Activated T-cell treated with anti-CD3 and anti-CD28 coated beads, Interleukin-2, amount 50 U/mL, for 72 hours (primary cell): ENCODE results near the gene BARX2. TPM values are rescaled to one million over a fixed set of nuclear protein-coding genes. Genes with fewer than 3 reads are reported as not detected.

Source experiments
- ATAC-seq, 2 donors: fragments of 150-1000 bp; cut with Tn5 transposase; replicated peaks in 1 of 2; 2 replicates each; pipeline ENCODE4 v1.10.0; 2021; ENCODE audit warnings: moderate library complexity in 2 of 2, mild to moderate bottlenecking in 1 of 2
- DNase-seq, 2 donors: peaks; one replicate each; pipeline ENCODE4 v3.0.0; 2021 to 2022; ENCODE audit warnings: mixed read lengths in 1 of 2
- H3K27ac Mint-ChIP-seq: one replicate; pipeline ENCODE4 v1.8.0; 2022; ENCODE audit warnings: mild to moderate bottlenecking, moderate library complexity, mixed read lengths
- H3K27me3 Mint-ChIP-seq: one replicate; pipeline ENCODE4 v1.8.0; 2022; ENCODE audit warnings: low read depth, mixed read lengths
- H3K36me3 Mint-ChIP-seq, 2 donors: one replicate each; pipeline ENCODE4 v1.8.0; 2022; ENCODE audit warnings: mixed read lengths in 2 of 2, mild to moderate bottlenecking in 1 of 2; ENCODE audit not compliant: insufficient read depth in 2 of 2
- H3K4me1 Mint-ChIP-seq: one replicate; pipeline ENCODE4 v1.8.0; 2022; ENCODE audit warnings: low read depth, mixed read lengths
- H3K4me3 Mint-ChIP-seq, 2 donors: one replicate each; pipeline ENCODE4 v1.8.0; 2022; ENCODE audit warnings: mild to moderate bottlenecking in 2 of 2, mixed read lengths in 2 of 2, moderate library complexity in 2 of 2
- H3K9me3 Mint-ChIP-seq, 2 donors: one replicate each; pipeline ENCODE4 v1.8.0; 2022; ENCODE audit warnings: mixed read lengths in 2 of 2
- total RNA-seq, 2 donors: library from RNA; stranded (reverse); gene quantifications; one replicate each; pipeline ENCODE4 v1.2.3, GENCODE V29; 2022

Gene BARX2
- total RNA-seq, 2 donors from 2014 or later, result 4.1 to 5.8 TPM

DNA sequence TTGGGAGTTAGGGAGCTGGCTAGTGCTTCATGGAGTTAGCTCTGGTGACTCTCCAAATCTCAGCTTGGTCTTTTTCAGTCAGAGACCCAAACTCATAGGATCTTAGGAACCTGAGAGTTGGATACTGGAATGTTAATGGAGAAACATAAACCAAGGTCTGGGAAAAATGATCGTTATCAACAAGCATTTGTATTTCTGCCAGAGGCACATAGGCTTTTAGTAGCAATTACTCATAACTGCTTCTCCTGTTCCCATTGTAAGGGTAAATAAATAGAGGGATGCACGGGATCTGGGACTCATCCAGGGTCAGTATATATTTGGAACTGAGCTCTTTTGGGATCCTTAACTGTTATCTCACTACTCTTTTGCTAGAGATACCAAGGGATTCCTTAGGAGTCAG, 4.8 kb downstream of the BARX2 start:
- Mint-ChIP-seq H3K36me3 (peaks cover 0 to 2% of the 10 kb centered on the region in 2 donors), H3K27ac (no peak overlapping the region), H3K4me1 (no peaks in the 10 kb centered on the region), H3K4me3 (no peak overlapping the region), H3K9me3 (no peaks in the 10 kb centered on the region), H3K27me3 (peaks cover 69% of the 10 kb centered on the region)
- ATAC-seq (no peak), DNase-seq (no peak)

DNA sequence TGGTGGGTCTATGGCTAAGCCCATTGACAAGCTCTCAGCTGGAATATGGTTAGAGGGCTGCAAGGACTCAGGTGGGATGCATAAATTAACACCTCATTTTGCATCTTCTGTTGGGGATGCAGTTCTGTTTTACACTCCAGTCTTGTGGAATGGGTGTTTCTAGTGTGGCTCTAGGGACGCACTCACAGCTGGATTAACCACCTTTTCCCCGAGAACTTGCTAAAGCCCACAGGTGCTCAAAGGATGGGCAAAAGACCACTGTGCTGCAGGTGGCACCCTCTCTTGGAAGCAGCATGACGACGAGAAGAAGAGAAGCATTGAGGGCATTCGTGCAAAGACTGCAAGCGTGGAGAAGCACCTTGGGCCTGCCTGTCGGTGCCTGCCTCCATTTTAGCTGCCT, 6.9 kb downstream of the BARX2 start:
- ATAC-seq (no peak), DNase-seq (no peak)
- no peaks in the 10 kb centered on the region for H3K9me3 Mint-ChIP-seq
- no peaks in the 10 kb centered on the region for H3K36me3 Mint-ChIP-seq
- H3K27ac Mint-ChIP-seq, result no peak overlapping the region
- H3K4me1 Mint-ChIP-seq, result no peaks in the 10 kb centered on the region
- H3K27me3 Mint-ChIP-seq, result peaks cover 61% of the 10 kb centered on the region
- no peak overlapping the region for H3K4me3 Mint-ChIP-seq

DNA sequence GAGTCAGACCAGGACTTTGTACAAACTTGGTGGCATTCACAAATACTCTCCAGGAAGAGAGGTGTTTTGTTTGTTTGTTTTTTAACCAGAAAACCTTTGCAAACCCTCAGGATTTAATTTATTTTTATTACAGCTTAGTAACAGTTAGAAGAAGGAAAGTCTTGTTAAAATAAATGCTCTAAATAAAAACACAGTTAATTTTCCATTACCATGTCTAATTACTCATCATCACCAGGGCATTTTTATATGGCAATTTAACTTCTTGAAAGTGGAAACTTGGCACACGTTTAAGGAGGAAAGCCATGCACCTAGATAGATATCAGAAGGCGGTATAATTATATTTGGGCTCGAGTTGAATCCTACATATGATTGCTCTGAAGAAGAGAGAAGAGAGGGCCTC, 7.4 kb downstream of the BARX2 start:
- no peaks in the 10 kb centered on the region for H3K36me3 Mint-ChIP-seq

DNA sequence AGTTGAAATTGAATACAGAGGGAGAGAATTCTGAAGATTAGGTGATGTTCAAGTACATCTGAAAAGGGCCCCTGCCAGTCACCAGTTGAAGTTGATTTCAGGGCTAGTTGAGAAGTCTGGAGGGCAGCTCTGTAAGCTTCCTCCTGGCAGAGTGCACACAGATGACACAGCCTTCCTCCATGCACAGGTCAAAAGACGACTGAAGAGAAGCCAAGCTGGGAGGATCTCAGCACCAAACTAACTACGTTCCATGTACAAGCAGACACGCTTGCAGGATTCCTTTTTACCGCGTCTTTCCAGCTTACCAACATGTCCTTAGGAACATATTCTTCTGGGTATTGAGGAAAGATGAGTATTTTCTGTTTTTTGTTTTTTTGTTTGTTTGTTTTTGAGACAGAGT, 7.9 kb downstream of the BARX2 start:
- DNase-seq (no peak), ATAC-seq (no peak)
- no peaks in the 10 kb centered on the region for H3K9me3 Mint-ChIP-seq
- no peak overlapping the region for H3K27ac Mint-ChIP-seq
- peaks cover 65% of the 10 kb centered on the region for H3K27me3 Mint-ChIP-seq
- no peaks in the 10 kb centered on the region for H3K36me3 Mint-ChIP-seq
- no peaks in the 10 kb centered on the region for H3K4me1 Mint-ChIP-seq
- H3K4me3 Mint-ChIP-seq, result no peak overlapping the region

More for the DNA sequence above, 7.4 kb downstream of the BARX2 start:
- Mint-ChIP-seq H3K27ac (no peak overlapping the region), H3K4me1 (no peaks in the 10 kb centered on the region), H3K9me3 (no peaks in the 10 kb centered on the region), H3K27me3 (peaks cover 62% of the 10 kb centered on the region), H3K4me3 (no peak overlapping the region)
- DNase-seq, result no peak
- ATAC-seq, result no peak

DNA sequence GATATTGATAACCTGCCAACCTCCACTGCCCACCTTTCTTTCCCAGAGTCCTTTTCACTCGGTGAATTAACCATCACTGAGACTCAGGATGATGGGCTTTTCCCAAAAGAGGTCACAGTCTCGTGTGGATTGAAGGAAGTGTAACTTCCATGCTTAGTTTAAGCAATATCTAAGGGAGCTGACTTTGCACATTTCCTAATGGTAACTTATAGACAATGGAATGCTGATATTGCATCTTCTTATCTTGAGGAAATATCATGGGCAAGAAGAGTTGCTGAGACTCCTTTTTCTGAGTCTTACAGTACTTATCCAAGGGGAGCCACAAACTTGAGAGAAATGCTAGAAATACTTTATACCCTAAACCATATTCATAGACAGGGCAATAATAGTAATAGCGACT, 8.8 kb downstream of the BARX2 start:
- Mint-ChIP-seq H3K4me3 (no peak overlapping the region), H3K27ac (no peak overlapping the region)
- ATAC-seq, result no peak

DNA sequence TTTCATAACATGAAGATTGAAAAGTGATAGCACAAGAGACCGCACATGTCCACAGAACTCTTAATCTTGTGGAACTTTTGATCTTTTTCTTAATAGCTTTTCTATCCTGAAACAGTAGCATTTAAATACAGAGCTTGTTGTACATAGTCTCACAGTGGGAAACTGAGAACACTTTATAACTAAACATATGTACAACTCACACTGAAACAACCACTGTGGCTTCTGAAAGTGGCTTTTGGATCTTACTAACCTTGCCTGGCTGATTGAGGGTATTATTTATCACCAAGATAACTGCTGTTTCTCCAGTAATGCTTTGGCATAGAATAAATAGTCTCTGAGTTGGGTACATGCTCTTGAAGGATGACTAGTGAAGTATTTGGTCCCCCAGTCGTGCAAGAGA, 10.2 kb downstream of the BARX2 start:
- ATAC-seq (no peak), DNase-seq (no peak)
- H3K4me3 Mint-ChIP-seq, result no peak overlapping the region
- H3K36me3 Mint-ChIP-seq, result no peaks in the 10 kb centered on the region
- peaks cover 57% of the 10 kb centered on the region for H3K27me3 Mint-ChIP-seq
- no peak overlapping the region for H3K27ac Mint-ChIP-seq
- no peaks in the 10 kb centered on the region for H3K9me3 Mint-ChIP-seq
- no peaks in the 10 kb centered on the region for H3K4me1 Mint-ChIP-seq

More for the DNA sequence above, 8.8 kb downstream of the BARX2 start:
- Mint-ChIP-seq H3K27me3 (peaks cover 57% of the 10 kb centered on the region), H3K9me3 (no peaks in the 10 kb centered on the region), H3K36me3 (no peaks in the 10 kb centered on the region), H3K4me1 (no peaks in the 10 kb centered on the region)
- DNase-seq, result no peak

DNA sequence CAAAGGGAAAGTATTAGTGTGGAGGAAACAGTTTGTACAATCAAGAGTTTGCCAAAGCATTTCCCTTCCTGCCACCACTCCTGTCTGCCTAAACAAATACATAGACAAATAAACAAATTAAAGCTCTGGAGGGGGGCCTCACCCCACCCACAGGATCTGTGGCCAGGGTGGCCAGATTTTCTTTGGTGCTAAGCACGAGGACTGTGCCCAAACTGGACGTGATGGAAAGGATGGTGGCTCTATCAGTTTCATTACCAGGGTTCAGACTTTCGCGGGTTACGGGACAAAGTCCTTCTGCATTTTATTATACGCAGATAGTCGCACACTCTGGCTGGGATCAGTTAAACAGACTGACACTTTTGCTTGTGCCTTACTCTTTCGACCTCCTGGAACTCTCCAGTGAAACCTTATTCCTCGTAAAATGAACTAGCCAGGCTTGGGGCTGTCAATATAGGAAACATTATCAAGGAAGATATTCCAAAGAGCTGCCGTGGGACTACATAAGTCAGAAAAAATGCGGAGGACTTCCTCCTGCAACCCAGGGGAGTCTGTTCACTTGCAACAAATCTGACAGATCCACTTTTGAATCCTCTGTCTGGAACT, 11.2 kb downstream of the BARX2 start:
- H3K9me3 Mint-ChIP-seq, result no peaks in the 10 kb centered on the region
- no peaks in the 10 kb centered on the region for H3K36me3 Mint-ChIP-seq
- no peak overlapping the region for H3K27ac Mint-ChIP-seq
- H3K27me3 Mint-ChIP-seq, result peaks cover 52% of the 10 kb centered on the region
- H3K4me1 Mint-ChIP-seq, result no peaks in the 10 kb centered on the region
- DNase-seq (no peak), ATAC-seq (no peak)
- no peak overlapping the region for H3K4me3 Mint-ChIP-seq

DNA sequence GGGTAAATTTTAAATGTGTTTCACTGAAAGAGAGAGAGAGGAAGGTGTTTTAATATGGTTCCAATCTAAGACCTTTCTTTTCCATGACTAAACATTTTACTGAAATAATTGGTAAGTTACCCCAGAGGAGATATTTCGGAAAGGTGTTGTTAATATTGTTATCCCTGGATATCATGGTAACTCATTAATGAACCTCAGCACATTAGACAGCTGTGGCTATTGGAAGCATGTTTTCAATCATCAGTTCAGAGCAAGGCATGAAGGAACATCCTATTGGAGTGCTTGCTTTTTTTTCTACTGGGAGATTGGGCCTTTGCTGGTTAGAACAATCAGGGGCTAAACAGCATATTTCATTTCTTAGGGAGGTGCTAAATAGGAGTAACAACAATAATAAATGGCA, 11.8 kb downstream of the BARX2 start:
- Mint-ChIP-seq H3K4me1 (no peaks in the 10 kb centered on the region), H3K4me3 (no peak overlapping the region), H3K27ac (no peak overlapping the region)

DNA sequence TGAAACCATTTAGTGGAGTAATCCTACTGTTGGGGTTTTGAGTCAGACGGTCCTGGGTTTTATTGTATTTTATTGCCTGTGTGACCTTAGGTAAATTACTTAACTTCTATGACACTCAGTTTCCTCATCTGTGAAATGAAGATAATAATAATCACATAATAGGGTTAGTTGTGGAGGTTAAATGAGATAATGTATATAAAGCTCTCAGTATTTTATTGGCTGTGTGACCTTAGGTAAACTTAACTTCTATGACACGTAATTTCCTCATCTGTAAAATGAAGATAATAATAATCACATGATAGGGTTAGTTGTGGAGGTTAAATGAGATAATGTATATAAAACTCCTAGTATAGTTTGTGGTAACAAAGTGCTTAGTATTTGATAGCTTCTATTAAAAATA, 13.2 kb downstream of the BARX2 start:
- ATAC-seq (no peak), DNase-seq (no peak)
- Mint-ChIP-seq H3K36me3 (no peaks in the 10 kb centered on the region), H3K27ac (no peak overlapping the region), H3K9me3 (no peaks in the 10 kb centered on the region), H3K4me1 (no peaks in the 10 kb centered on the region), H3K27me3 (peaks cover 51% of the 10 kb centered on the region), H3K4me3 (no peak overlapping the region)

More for the DNA sequence above, 11.8 kb downstream of the BARX2 start:
- Mint-ChIP-seq H3K9me3 (no peaks in the 10 kb centered on the region), H3K36me3 (no peaks in the 10 kb centered on the region), H3K27me3 (peaks cover 52% of the 10 kb centered on the region)
- ATAC-seq (no peak), DNase-seq (no peak)

DNA sequence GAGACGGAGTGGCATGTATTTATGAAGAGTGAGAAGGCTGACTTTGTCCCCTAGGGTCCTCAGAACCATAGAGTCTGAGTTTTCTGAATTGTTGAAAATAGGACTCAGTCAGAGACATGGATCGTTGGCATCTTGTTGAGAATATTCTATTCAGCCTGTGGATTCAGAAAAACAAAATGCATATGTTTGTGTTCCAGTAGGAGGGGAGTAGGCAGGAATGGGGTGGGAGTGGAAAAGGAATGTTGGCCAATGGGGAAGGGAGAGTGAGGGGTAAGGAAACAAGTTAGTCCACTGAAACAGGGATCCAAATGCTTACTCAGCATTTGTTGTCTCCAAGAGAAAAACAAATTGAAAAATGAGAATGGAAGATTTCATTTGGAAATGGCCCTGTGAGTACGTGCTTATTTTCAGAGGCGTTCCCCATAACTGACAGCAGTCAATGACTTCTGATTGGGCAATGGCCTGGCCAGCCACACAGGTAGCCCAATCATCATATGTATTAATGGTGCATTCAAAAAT, 14.7 kb downstream of the BARX2 start:
- Mint-ChIP-seq H3K4me3 (no peak overlapping the region), H3K4me1 (no peaks in the 10 kb centered on the region), H3K27ac (no peak overlapping the region), H3K36me3 (no peaks in the 10 kb centered on the region), H3K9me3 (no peaks in the 10 kb centered on the region), H3K27me3 (peaks cover 49% of the 10 kb centered on the region)
- no peak for DNase-seq
- ATAC-seq, result no peak

DNA sequence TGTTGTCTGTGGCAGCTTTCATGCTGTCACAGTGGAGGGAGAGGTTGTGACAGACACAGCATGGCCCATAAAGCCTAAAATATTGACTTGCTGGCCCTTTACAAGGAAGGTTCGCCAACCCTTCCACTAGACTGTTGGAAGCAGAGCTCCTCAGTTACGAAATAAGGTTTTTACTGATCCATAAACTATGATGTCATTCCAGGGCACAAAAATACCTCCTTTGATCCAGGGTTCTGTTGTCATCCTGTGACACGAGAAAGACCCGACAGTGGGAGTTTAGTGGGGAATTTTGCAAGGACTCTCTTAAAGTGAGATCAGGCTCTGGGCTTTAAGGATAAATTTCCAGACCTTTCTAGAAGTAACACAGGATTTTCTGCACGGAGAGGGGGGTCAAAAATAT, 15.7 kb downstream of the BARX2 start:
- H3K4me1 Mint-ChIP-seq, result no peaks in the 10 kb centered on the region
- H3K36me3 Mint-ChIP-seq, result no peaks in the 10 kb centered on the region
- DNase-seq (no peak), ATAC-seq (no peak)
- no peaks in the 10 kb centered on the region for H3K9me3 Mint-ChIP-seq
- peaks cover 58% of the 10 kb centered on the region for H3K27me3 Mint-ChIP-seq
- H3K27ac Mint-ChIP-seq, result no peak overlapping the region
- H3K4me3 Mint-ChIP-seq, result no peak overlapping the region

DNA sequence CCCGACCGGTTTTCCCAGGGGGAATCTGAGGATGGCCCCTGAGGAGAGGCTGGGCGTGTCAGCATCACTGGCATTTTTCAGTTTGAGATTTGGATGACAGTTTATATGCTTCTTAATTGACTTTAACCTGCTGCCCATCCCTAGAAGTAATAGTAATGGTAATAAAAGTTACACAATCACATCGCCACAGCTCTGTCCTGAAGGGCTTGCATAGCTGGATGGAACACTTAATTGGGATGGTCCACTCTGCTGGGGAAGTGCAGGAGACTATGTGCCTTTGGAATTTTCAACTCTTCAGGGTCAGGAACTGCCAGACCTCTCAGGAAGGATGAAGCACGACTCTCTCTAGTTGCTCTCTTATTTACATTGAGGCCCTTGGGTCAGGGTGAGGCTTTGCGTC, 16.2 kb downstream of the BARX2 start:
- Mint-ChIP-seq H3K4me3 (no peak overlapping the region), H3K27me3 (peaks cover 56% of the 10 kb centered on the region), H3K27ac (no peak overlapping the region), H3K36me3 (no peaks in the 10 kb centered on the region), H3K9me3 (no peaks in the 10 kb centered on the region), H3K4me1 (no peaks in the 10 kb centered on the region)
- DNase-seq (no peak), ATAC-seq (no peak)

DNA sequence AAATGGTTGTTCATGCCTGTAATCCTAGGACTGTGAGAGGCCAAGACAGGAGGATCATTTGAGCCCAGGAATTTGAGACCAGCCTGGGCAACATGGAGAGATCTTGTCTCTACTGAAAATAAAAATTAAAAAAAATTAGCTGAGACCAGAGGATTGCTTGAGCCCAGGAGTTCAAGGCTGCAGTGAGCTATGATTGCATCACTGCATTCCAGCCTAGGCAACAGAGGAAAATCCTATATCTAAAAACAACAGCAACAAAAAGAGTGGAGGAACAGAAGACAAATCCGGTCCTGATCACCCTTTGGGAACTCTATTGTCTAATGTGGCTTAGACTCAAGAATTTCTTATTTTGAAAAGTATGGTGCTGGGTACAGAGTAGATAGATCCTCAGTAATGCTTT, 17.3 kb downstream of the BARX2 start:
- Mint-ChIP-seq H3K27me3 (peaks cover 45% of the 10 kb centered on the region), H3K36me3 (no peaks in the 10 kb centered on the region), H3K9me3 (no peaks in the 10 kb centered on the region), H3K4me1 (no peaks in the 10 kb centered on the region), H3K27ac (no peak overlapping the region), H3K4me3 (no peak overlapping the region)
- ATAC-seq (no peak), DNase-seq (no peak)

DNA sequence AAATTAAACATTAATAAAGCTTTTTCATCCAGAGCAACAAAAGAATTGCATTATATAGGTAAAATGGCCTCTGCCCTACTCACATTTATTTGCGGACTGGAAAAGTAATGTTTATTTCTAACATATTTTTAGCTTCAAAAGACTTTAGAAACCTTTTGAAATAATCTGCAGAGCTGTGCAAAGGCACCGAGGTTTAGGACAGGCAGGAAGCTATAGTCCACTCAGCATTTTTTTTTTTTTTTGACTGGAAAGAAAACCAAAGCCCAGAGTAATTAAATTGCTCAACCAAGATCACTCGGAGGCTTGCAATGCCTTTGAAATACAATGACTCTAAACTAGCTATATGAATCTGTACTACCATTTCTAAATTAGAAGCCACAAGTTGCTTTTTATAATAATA, 19.1 kb downstream of the BARX2 start:
- ATAC-seq (no peak), DNase-seq (no peak)
- no peaks in the 10 kb centered on the region for H3K36me3 Mint-ChIP-seq
- peaks cover 48% of the 10 kb centered on the region for H3K27me3 Mint-ChIP-seq
- H3K27ac Mint-ChIP-seq, result no peak overlapping the region
- H3K9me3 Mint-ChIP-seq, result peaks cover 0 to 2% of the 10 kb centered on the region in 2 donors
- H3K4me3 Mint-ChIP-seq, result no peak overlapping the region
- no peaks in the 10 kb centered on the region for H3K4me1 Mint-ChIP-seq
